ENCODE results near the gene SNX8. TPM values are rescaled to one million over a fixed set of nuclear protein-coding genes. Genes with fewer than 3 reads are reported as not detected.
"Not testable (repeated sequence)": the region's sequence is repeated elsewhere in the genome, so short reads cannot be mapped to it uniquely, and the experiment has no call there.

SNX8 gene
- polyA plus RNA-seq, 1 donor: 50.8 TPM

GRCh38 chr7:2354939-2355704 lies 40.9 kb upstream of the SNX8 start:
- Histone ChIP-seq H3K4me1 (ENCODE audit: control insufficient read depth, insufficient read depth, low read length) (peaks cover 5% of the 10 kb centered on the region), H3K9me3 (ENCODE audit: control insufficient read depth, low read depth, low read length) (no peaks in the 10 kb centered on the region), H3K27ac (ENCODE audit: low read length) (no peak overlapping the region), H3K4me3 (ENCODE audit: low read length) (peak overlapping the region; percentile 75), H3K36me3 (ENCODE audit: control insufficient read depth, insufficient read depth, low read length) (peaks cover 13% of the 10 kb centered on the region), H3K27me3 (ENCODE audit: control insufficient read depth, insufficient read depth, low read length) (no peaks in the 10 kb centered on the region)
- DNase-seq: peak in 1 of 2 donors; percentile 17
- no CpG with 5 or more reads among the region's 92 CpGs for WGBS (ENCODE audit: insufficient coverage, low lambda C conversion rate)

DNA sequence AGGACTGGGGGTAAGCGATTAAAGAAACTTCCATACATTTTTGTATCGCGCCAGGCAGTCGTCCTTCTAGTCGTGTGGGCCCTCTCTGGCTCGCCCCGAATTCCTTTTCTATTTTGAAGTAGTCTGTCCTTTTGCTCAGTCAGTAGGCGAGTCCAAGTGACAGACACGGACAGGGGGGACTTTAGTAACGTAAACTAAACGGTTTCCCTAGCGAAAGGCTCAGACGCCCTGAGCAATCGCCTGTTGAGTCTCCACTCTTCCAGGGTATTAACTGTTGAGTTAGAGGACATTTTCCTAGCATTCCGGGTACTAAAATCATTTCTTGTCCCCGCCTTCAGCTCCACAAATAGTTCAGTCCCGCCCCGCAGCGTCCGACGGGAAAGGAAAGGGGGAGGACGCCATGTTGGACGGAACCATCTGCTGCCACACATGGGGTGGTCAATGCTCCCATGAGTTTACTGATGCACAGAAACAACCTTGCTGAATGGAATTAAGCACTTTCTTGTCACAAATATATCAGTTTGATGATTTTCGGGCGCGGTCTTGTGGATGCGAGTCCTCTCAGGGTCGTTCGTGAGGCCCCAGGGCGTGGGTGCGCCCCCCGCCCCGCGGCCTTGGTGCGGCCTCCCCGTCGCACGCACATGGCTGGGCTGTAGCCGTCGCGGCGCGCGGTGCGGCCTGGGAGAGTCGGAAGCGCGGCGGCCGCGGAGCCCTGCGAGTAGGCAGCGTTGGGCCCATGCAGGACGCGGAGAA lies 40.1 kb upstream of the SNX8 start, which contains the start of gene EIF3B:
TSS of gene EIF3B (plus strand) at position 642 of the 753 bp plus-strand sequence. CDS start at position 737, 95 bp downstream.
- H3K9me3 ChIP-seq (ENCODE audit: control insufficient read depth, low read depth, low read length): no peaks in the 10 kb centered on the region
- H3K27ac ChIP-seq (ENCODE audit: low read length): peak within 1 kb of the TSS; percentile 90
- peak; percentile 90 to 97 for DNase-seq
- H3K4me3 ChIP-seq (ENCODE audit: low read length): peak within 1 kb of the TSS; percentile 75
- H3K27me3 ChIP-seq (ENCODE audit: control insufficient read depth, insufficient read depth, low read length): no peaks in the 10 kb centered on the region
- H3K36me3 ChIP-seq (ENCODE audit: control insufficient read depth, insufficient read depth, low read length): peaks cover 13% of the 10 kb centered on the region
- WGBS (ENCODE audit: insufficient coverage, low lambda C conversion rate): no CpG with 5 or more reads among the region's 55 CpGs
- peaks cover 5% of the 10 kb centered on the region for H3K4me1 ChIP-seq (ENCODE audit: control insufficient read depth, insufficient read depth, low read length)

GRCh38 chr7:2353936-2354185 lies 39.6 kb upstream of the SNX8 start:
- WGBS (ENCODE audit: insufficient coverage, low lambda C conversion rate): no CpG with 5 or more reads among the region's 26 CpGs
- peaks cover 13% of the 10 kb centered on the region for H3K36me3 ChIP-seq (ENCODE audit: control insufficient read depth, insufficient read depth, low read length)
- peak overlapping the region; percentile 75 for H3K4me3 ChIP-seq (ENCODE audit: low read length)
- no peaks in the 10 kb centered on the region for H3K9me3 ChIP-seq (ENCODE audit: control insufficient read depth, low read depth, low read length)
- peak overlapping the region; percentile 90 for H3K27ac ChIP-seq (ENCODE audit: low read length)
- peaks cover 5% of the 10 kb centered on the region for H3K4me1 ChIP-seq (ENCODE audit: control insufficient read depth, insufficient read depth, low read length)
- no peaks in the 10 kb centered on the region for H3K27me3 ChIP-seq (ENCODE audit: control insufficient read depth, insufficient read depth, low read length)
- DNase-seq: peak; percentile 89 to 94

DNA sequence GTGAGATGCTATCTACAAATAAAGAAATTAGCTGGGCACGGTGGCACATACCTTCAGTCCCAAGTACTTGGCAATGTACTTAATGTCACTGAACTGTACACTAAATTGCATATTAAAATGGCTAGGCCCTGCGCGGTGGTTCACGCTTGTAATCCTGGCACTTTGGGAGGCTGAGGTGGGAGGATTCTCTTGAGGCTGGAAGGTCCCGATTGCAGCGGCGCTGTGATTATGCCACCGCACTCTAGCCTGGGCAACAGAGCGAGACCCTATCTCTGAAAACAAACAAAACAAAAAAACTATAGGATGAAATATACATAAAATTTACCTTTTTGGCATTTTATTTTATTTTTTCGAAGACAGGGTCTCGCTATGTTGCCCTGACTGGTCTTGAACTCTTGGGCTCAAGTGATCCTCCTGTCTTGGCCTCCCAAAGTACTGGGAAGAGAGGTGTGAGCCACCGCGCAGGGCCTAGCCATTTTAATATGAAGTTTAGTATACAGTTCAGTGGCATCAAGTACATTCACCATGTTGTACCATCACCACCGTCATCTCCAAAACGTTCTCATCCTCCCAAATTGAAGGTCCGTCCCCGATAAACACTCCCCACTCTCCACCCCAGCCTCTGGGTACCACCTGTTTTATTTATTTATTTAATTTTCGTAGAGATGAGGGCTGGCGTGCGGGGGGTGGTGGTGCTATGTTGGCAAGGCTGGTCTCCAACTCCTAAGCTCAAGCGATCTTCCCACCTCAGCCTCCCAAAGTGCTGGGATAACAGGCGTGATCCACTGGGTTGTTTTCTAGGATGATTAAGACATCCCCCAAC lies 39.1 kb upstream of the SNX8 start:
- Histone ChIP-seq H3K9me3 (ENCODE audit: control insufficient read depth, low read depth, low read length) (no peaks in the 10 kb centered on the region), H3K27ac (ENCODE audit: low read length) (peak overlapping the region; percentile 90), H3K27me3 (ENCODE audit: control insufficient read depth, insufficient read depth, low read length) (no peaks in the 10 kb centered on the region), H3K4me3 (ENCODE audit: low read length) (peak overlapping the region; percentile 75), H3K4me1 (ENCODE audit: control insufficient read depth, insufficient read depth, low read length) (peaks cover 5% of the 10 kb centered on the region), H3K36me3 (ENCODE audit: control insufficient read depth, insufficient read depth, low read length) (peaks cover 8% of the 10 kb centered on the region)
- no peak for DNase-seq
- WGBS (ENCODE audit: insufficient coverage, low lambda C conversion rate): 92% methylated on average over 2 of the region's 22 CpGs

DNA sequence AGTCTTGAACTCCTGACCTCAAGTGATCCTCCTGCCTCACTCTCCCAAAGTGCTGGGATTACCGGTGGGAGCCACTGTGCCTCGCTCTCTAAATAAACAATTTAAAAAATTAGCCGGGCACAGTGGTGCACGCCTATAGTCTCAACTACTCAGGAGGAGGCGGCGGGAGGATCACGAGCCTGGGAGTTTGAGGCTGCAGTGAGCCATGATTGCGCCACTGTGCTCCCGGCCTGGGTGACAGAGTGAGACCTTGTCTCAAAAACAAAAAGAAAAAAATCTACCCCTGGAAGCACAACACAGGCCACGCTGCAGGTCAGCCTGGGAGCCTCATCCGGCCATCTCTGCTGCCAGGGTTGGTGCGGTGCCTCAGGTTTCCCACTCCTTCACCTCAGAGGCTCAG lies 36.6 kb upstream of the SNX8 start:
- H3K27me3 ChIP-seq (ENCODE audit: control insufficient read depth, insufficient read depth, low read length): no peaks in the 10 kb centered on the region
- DNase-seq: no peak
- no CpG with 5 or more reads among the region's 12 CpGs for WGBS (ENCODE audit: insufficient coverage, low lambda C conversion rate)
- no peak overlapping the region for H3K4me3 ChIP-seq (ENCODE audit: low read length)
- H3K4me1 ChIP-seq (ENCODE audit: control insufficient read depth, insufficient read depth, low read length): peaks cover 3% of the 10 kb centered on the region
- H3K9me3 ChIP-seq (ENCODE audit: control insufficient read depth, low read depth, low read length): no peaks in the 10 kb centered on the region
- H3K27ac ChIP-seq (ENCODE audit: low read length): no peak overlapping the region
- no peaks in the 10 kb centered on the region for H3K36me3 ChIP-seq (ENCODE audit: control insufficient read depth, insufficient read depth, low read length)

- WGBS (ENCODE audit: insufficient coverage, low lambda C conversion rate): 100% methylated on average over 1 of the region's 9 CpGs
- H3K4me1 ChIP-seq (ENCODE audit: control insufficient read depth, insufficient read depth, low read length): peaks cover 3% of the 10 kb centered on the region
- no peaks in the 10 kb centered on the region for H3K36me3 ChIP-seq (ENCODE audit: control insufficient read depth, insufficient read depth, low read length)
- no peaks in the 10 kb centered on the region for H3K9me3 ChIP-seq (ENCODE audit: control insufficient read depth, low read depth, low read length)
- no peak overlapping the region for H3K4me3 ChIP-seq (ENCODE audit: low read length)
- H3K27me3 ChIP-seq (ENCODE audit: control insufficient read depth, insufficient read depth, low read length): no peaks in the 10 kb centered on the region
- no peak for DNase-seq
- no peak overlapping the region for H3K27ac ChIP-seq (ENCODE audit: low read length)
These were observed 35.8 kb upstream of the SNX8 start for GRCh38 chr7:2350055-2350454.

DNA sequence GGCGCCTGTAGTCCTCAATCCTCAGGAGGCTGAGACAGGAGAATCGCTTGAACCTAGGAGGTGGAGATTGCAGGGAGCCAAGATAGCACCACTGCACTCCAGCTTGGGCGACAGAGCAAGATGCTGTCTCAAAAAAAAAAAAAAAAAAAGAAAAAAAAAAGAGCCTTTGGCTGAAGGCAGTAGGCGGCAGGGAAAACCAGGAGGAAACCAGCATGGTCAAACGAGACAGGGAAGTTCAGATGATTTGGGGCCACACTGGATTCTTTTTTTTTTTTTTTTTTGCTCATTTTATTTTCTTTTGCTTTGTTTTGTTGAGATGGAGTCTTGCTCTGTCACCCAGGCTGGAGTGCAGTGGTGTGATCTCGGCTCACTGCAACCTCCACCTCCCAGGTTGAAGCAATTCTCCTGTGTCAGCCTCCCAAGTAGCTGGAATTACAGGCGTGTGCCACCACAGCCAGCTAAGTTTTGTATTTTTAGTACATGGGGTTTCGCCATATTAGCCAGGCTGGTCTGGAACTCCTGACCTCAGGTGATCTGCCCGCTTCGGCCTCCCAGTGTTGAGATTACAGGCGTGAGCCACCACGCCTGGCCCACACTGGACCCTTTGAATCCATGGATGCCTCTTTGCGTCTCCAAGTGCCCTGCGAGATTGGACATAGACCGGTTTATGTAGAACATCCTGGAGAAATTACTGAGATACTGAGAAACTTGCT lies 33.3 kb upstream of the SNX8 start:
- H3K36me3 ChIP-seq (ENCODE audit: control insufficient read depth, insufficient read depth, low read length); H3K4me1 ChIP-seq (ENCODE audit: control insufficient read depth, insufficient read depth, low read length); H3K27me3 ChIP-seq (ENCODE audit: control insufficient read depth, insufficient read depth, low read length); H3K4me3 ChIP-seq (ENCODE audit: low read length); H3K27ac ChIP-seq (ENCODE audit: low read length); H3K9me3 ChIP-seq (ENCODE audit: control insufficient read depth, low read depth, low read length); DNase-seq: not testable (repeated sequence)
- 95% methylated on average over 3 of the region's 15 CpGs for WGBS (ENCODE audit: insufficient coverage, low lambda C conversion rate)

- Histone ChIP-seq H3K4me3 (ENCODE audit: low read length) (no peak overlapping the region), H3K9me3 (ENCODE audit: control insufficient read depth, low read depth, low read length) (no peaks in the 10 kb centered on the region), H3K27ac (ENCODE audit: low read length) (no peak overlapping the region), H3K4me1 (ENCODE audit: control insufficient read depth, insufficient read depth, low read length) (no peaks in the 10 kb centered on the region), H3K36me3 (ENCODE audit: control insufficient read depth, insufficient read depth, low read length) (no peaks in the 10 kb centered on the region), H3K27me3 (ENCODE audit: control insufficient read depth, insufficient read depth, low read length) (no peaks in the 10 kb centered on the region)
- DNase-seq: no peak
- WGBS (ENCODE audit: insufficient coverage, low lambda C conversion rate): no CpG with 5 or more reads among the region's 20 CpGs
These were observed 22.5 kb upstream of the SNX8 start for GRCh38 chr7:2336626-2337299.

DNA sequence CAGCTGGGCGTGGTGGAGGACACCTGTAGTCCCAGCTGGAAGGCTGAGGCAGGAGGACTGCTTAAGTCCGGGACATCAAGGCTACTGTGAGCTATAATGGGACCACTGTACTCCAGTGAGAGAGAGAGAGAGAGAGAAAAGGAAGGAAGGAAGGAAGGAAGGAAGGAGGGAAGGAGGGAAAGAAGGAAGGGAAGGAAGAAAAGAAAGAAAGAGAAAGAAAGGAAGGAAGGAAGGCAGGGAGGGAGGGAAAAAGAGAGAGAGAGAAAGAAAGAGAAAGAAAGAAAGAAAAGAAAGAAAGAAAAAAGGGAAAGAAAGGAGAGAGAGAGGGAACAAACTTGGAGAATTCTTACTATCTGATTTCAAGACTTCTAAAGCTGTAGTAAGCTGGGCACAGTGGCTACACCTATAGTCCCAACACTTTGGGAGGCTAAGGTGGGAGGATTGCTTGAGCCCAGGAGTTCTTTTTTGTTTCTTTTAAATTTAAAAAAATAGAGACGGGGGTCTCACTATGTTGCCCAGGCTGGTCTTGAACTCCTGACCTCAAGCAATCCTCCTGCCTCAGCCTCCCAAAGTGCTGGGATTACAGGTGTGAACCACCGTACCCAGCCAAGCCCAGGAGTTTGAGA lies 18.5 kb upstream of the SNX8 start:
- not testable (repeated sequence) for H3K4me3 ChIP-seq (ENCODE audit: low read length); H3K27ac ChIP-seq (ENCODE audit: low read length); H3K36me3 ChIP-seq (ENCODE audit: control insufficient read depth, insufficient read depth, low read length); H3K27me3 ChIP-seq (ENCODE audit: control insufficient read depth, insufficient read depth, low read length); H3K9me3 ChIP-seq (ENCODE audit: control insufficient read depth, low read depth, low read length); H3K4me1 ChIP-seq (ENCODE audit: control insufficient read depth, insufficient read depth, low read length); DNase-seq
- WGBS (ENCODE audit: insufficient coverage, low lambda C conversion rate): 86% methylated on average over 1 of the region's 4 CpGs
